Measurements from ENCODE around the gene PJA2. TPM values are rescaled to one million over a fixed set of nuclear protein-coding genes. Genes with fewer than 3 reads are reported as not detected.

Gene PJA2
- total and polyA plus RNA-seq, 9 of the 15 experiments (the other 6 are each of a cell fraction or from before 2014, with no cell fraction given), result 25.1 to 82.1 (median 50.1) TPM

- no peak for TF ChIP-seq MGA (IDR thresholded peaks at IDR 0.05)
- TF ChIP-seq THAP7 (CRISPR knock-in tag; IDR thresholded peaks at IDR 0.05), result no peak
- TF ChIP-seq ZNF436 (CRISPR knock-in tag; IDR thresholded peaks at IDR 0.05), result no peak
- no peak for TF ChIP-seq PKNOX1 (IDR thresholded peaks at IDR 0.05)
- no peak for TF ChIP-seq HMBOX1 (IDR thresholded peaks at IDR 0.05)
Observed at GRCh38 chr5:109374625-109375024, 35.1 kb downstream of the PJA2 start (continued).
